Esophagus squamous epithelium (tissue), 4 donors: ENCODE measurements around the gene MYH14.

ENCODE experiments used
- POLR2A ChIP-seq, 4 donors: fragments of 450-650 bp; IDR thresholded peaks; one replicate each; pipeline ENCODE4 v1.6.1; 2017; ENCODE audit warnings: antibody characterized with exemption in 4 of 4, mild to moderate bottlenecking in 4 of 4, moderate library complexity in 3 of 4
- TF ChIP-seq, protein P1 (sequence below), 6 experiments: fragments of 450-650 bp in 4 of 6; fragments of 200-600 bp in 2 of 6; sonication (generic) in 2 of 6; IDR thresholded peaks; one replicate each; pipeline ENCODE4 v1.5.1; 2016 to 2019; ENCODE audit warnings: antibody characterized with exemption in 6 of 6, mild to moderate bottlenecking in 4 of 6, moderate library complexity in 4 of 6

DNA sequence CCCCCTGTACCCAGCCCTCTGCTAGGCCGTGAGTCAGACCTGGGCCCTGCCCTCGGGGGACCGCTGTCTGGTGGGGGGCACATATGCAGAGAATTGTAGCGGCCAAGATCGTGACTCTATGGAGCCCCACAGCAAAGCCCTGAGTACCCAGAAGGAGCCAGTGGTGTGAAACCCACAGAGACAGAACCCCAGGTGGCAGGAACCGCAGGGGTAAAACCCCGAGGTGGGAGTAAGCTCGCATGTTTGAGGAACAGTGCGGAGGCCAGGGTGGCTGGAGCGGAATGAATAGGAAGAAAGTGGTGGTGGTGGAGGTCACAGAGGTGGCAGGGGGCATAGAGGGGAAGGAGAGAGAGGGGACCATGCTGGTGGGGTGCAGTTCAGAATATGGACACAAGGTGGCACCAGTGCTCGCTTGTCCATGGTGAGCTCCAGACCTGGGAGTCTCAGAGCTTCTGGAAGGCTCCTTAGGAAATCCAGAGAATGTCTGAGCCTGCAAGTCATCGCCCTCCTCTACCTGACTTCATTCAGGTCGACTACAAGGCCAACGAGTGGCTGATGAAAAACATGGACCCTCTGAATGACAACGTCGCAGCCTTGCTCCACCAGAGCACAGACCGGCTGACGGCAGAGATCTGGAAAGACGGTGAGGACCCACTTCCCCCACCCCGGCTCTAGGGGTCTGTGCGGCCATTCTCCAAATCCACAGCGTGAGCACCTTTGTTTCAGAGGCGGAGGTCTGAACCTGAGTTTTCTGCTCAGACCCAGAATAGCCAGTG, 48.9 kb downstream of the MYH14 start:
- TF ChIP-seq, protein P1, sequence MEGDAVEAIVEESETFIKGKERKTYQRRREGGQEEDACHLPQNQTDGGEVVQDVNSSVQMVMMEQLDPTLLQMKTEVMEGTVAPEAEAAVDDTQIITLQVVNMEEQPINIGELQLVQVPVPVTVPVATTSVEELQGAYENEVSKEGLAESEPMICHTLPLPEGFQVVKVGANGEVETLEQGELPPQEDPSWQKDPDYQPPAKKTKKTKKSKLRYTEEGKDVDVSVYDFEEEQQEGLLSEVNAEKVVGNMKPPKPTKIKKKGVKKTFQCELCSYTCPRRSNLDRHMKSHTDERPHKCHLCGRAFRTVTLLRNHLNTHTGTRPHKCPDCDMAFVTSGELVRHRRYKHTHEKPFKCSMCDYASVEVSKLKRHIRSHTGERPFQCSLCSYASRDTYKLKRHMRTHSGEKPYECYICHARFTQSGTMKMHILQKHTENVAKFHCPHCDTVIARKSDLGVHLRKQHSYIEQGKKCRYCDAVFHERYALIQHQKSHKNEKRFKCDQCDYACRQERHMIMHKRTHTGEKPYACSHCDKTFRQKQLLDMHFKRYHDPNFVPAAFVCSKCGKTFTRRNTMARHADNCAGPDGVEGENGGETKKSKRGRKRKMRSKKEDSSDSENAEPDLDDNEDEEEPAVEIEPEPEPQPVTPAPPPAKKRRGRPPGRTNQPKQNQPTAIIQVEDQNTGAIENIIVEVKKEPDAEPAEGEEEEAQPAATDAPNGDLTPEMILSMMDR (IDR thresholded peaks at IDR 0.05) = peak; percentile 37 to 65 (median 44)
- TF ChIP-seq POLR2A (IDR thresholded peaks at IDR 0.05) = no peak
